Activated T-helper 1 cell treated with anti-CD3 and anti-CD28 coated beads, Interleukin-12 subunit alpha, Interleukin-12 subunit beta, Interleukin-2, Interleukin-4 antibody, amounts not matched to agents 30 ng/mL and 10 ng/mL and 1 ng/mL, durations not matched to agents 14 hours and 24 hours and 36 hours (primary cell): ENCODE data around the gene NUDT17. TPM values are rescaled to one million over a fixed set of nuclear protein-coding genes. Genes with fewer than 3 reads are reported as not detected.
"Not testable (repeated sequence)": the region's sequence is repeated elsewhere in the genome, so short reads cannot be mapped to it uniquely, and the experiment has no call there.

Experiments
- DNase-seq: peaks from one replicate; pipeline ENCODE4 v3.0.0; 2021; ENCODE audit warnings: low spot score
- H3K27ac Mint-ChIP-seq: one replicate; pipeline ENCODE4 v1.8.0; 2021; ENCODE audit warnings: mild to moderate bottlenecking, mixed read lengths
- H3K27me3 Mint-ChIP-seq: one replicate; pipeline ENCODE4 v1.8.0; 2022; ENCODE audit warnings: mild to moderate bottlenecking, moderate library complexity, mixed read lengths; ENCODE audit not compliant: insufficient read depth
- H3K36me3 Mint-ChIP-seq: one replicate; pipeline ENCODE4 v1.8.0; 2021; ENCODE audit warnings: low read depth, mixed read lengths
- H3K4me1 Mint-ChIP-seq: one replicate; pipeline ENCODE4 v1.8.0; 2021; ENCODE audit warnings: low read depth, mixed read lengths
- H3K4me3 Mint-ChIP-seq: one replicate; pipeline ENCODE4 v1.8.0; 2021; ENCODE audit warnings: mild to moderate bottlenecking, moderate library complexity, mixed read lengths
- H3K9me3 Mint-ChIP-seq: one replicate; pipeline ENCODE4 v1.8.0; 2021; ENCODE audit warnings: mixed read lengths
- intact Hi-C: fragments of 100-400 bp; cut with micrococcal nuclease; formaldehyde crosslinking; loops from one replicate; pipeline ENCODE4 v1.15.1; 2024
- total RNA-seq: library from RNA; stranded (reverse); gene quantifications from 2 replicates; pipeline ENCODE4 v1.2.3, GENCODE V29; 2022

Gene NUDT17, protein sequence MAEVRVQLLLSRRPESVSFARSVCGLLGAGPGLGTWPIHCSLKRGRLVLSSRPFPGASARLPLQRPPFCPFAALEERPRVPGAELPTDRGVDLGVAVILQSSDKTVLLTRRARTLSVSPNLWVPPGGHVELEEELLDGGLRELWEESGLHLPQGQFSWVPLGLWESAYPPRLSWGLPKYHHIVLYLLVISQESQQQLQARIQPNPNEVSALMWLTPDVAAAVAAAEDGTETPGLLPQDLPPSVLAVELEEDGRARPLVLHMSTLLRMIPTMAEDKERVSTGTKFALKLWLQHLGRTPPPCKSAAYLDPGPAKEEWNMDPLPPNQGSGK
- total RNA-seq: 3.0 TPM in 2 replicates

GRCh38 chr1:145845514-145846161 is at the start of gene NUDT17:
Gene NUDT17 (plus strand): TSS chr1:145845630. CDS start chr1:145845641, 11 bp downstream.
- H3K27ac Mint-ChIP-seq: peak within 1 kb of the TSS; percentile 67

GRCh38 chr1:145796753-145797152 is 48.7 kb upstream of the NUDT17 start:
- H3K27me3 Mint-ChIP-seq: no peaks in the 10 kb centered on the region
- H3K27ac Mint-ChIP-seq: no peak overlapping the region
- H3K4me1 Mint-ChIP-seq: peaks cover 31% of the 10 kb centered on the region
- peaks cover 50% of the 10 kb centered on the region for H3K36me3 Mint-ChIP-seq
- no peak overlapping the region for H3K4me3 Mint-ChIP-seq
- no peak for DNase-seq
- H3K9me3 Mint-ChIP-seq: peaks cover 39% of the 10 kb centered on the region
- intact Hi-C loops: no loop called here

More at GRCh38 chr1:145845514-145846161, at the start of gene NUDT17:
- Mint-ChIP-seq H3K9me3 (no peaks in the 10 kb centered on the region), H3K27me3 (no peaks in the 10 kb centered on the region), H3K4me1 (peaks cover 6% of the 10 kb centered on the region), H3K4me3 (peak within 1 kb of the TSS; percentile 9), H3K36me3 (peaks cover 26% of the 10 kb centered on the region)
- intact Hi-C loops: loop anchor here (1.0 to 2.0 kb wide), 5 partner anchors 25 to 168 kb away; partner anchors contain the start of genes ITGA10 and PEX11B
- peak; percentile 62 for DNase-seq

DNA sequence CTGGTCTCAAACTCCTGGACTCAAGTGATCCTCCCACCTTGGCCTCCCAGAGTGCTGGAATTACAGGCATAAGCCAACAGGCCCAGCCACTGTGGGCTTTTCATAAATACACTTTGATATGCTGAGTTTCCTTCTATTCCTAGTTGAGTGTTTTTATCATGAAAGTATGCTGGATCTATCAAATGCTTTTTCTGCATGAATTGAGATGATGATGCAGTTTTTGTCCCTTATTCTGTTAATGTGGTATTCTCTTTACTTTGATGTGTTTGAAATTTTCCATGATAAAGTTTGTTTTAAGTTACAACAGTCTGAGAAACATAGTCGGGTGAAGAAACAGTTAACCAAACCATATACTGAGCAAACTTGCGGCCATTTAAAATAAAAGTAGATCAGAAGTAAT is 45.6 kb upstream of the NUDT17 start:
- H3K27me3 Mint-ChIP-seq: no peaks in the 10 kb centered on the region
- intact Hi-C loops: no loop called here
- H3K9me3 Mint-ChIP-seq: peaks cover 39% of the 10 kb centered on the region
- no peak overlapping the region for H3K4me3 Mint-ChIP-seq
- no peak overlapping the region for H3K27ac Mint-ChIP-seq
- DNase-seq: no peak
- H3K36me3 Mint-ChIP-seq: peaks cover 33% of the 10 kb centered on the region
- H3K4me1 Mint-ChIP-seq: peaks cover 38% of the 10 kb centered on the region

DNA sequence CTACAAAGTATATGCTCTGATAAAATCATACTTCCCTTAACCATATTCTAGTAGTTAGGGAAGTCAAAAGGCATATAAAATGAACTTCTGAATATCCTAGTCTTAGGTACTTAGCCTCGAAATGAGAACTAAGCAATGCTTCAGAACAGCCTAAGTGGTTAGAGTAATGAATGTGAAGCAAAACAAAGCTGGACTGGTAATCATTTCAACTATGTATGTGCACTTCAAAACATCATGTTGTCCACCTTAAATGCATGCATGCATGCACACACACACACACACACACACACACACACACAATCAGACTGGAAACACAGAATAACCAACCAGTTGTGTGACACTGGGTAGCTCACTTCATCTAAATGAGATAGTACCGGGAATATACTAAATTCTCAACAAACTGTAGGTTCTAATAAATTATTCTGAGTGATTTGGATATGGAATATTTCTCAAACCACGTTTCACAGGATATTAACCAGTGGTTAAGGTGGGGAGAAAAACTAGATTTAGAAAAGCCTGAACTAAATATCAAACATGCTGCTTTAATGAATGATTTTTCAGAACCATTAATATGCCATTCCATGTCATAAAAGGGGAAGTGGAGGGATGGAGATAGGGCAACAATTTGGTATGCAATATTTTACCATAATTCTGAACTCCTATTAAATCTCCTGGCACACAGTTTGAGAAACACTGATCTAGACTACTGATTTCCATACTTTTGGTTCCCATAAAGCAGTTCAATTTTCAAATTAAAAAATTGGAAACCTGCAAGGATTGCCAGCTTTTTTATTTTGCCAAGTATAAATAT is 41.0 kb upstream of the NUDT17 start:
- Mint-ChIP-seq H3K4me3 (no peak overlapping the region), H3K9me3 (peaks cover 4% of the 10 kb centered on the region), H3K27me3 (no peaks in the 10 kb centered on the region), H3K4me1 (peaks cover 26% of the 10 kb centered on the region), H3K36me3 (peaks cover 14% of the 10 kb centered on the region), H3K27ac (no peak overlapping the region)
- no peak for DNase-seq
- intact Hi-C loops: no loop called here

DNA sequence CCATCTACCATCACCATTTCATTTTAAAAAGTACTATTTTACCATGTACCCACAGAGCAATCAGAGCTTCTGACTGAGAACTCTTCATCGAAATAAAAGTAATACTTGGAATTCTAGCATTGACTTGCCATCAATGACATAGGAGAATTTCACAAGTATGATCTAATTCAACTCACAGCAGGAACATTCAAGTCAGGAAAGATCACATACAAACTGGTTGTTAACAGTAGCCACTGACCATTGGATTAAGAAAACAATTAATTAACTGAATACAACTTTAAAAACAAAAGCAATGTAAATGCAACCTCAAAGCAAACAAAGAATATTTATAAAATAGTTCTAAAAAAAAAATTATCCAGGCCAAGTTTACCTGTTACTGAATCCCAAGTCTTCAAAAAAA is 40.4 kb upstream of the NUDT17 start:
- no peak overlapping the region for H3K4me3 Mint-ChIP-seq
- no peaks in the 10 kb centered on the region for H3K27me3 Mint-ChIP-seq
- no peak for DNase-seq
- no peaks in the 10 kb centered on the region for H3K9me3 Mint-ChIP-seq
- H3K4me1 Mint-ChIP-seq: peaks cover 23% of the 10 kb centered on the region
- H3K36me3 Mint-ChIP-seq: peaks cover 10% of the 10 kb centered on the region
- intact Hi-C loops: no loop called here
- H3K27ac Mint-ChIP-seq: no peak overlapping the region

DNA sequence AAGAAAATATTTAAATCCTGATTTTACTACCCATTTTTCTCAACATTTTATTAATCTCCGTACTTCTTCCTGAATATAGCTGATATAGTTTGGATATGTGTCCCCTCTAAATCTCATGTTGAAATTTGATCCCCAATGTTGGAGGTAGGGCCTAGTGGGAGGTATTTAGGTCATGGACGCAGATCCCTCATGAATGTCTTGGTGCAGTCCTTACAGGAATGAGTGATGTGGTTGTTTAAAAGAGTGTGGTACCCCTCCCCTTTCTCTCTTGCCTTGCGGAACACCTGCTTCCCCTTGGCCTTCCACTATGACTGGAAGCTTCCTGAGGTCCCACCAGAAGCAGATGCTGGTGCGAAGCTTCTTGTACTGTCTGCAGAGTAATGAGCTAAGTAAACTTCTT is 39.0 kb upstream of the NUDT17 start:
- H3K4me3 Mint-ChIP-seq: no peak overlapping the region

GRCh38 chr1:145806844-145807243 is 38.6 kb upstream of the NUDT17 start:
- H3K4me3 Mint-ChIP-seq: no peak overlapping the region
- no peak for DNase-seq

More for the DNA sequence above, 39.0 kb upstream of the NUDT17 start:
- H3K27me3 Mint-ChIP-seq: no peaks in the 10 kb centered on the region
- intact Hi-C loops: no loop called here
- peaks cover 10% of the 10 kb centered on the region for H3K36me3 Mint-ChIP-seq
- no peak overlapping the region for H3K27ac Mint-ChIP-seq
- H3K9me3 Mint-ChIP-seq: no peaks in the 10 kb centered on the region
- peaks cover 21% of the 10 kb centered on the region for H3K4me1 Mint-ChIP-seq
- DNase-seq: no peak

GRCh38 chr1:145812977-145813810 is 32.2 kb upstream of the NUDT17 start:
- intact Hi-C loops, DNase-seq, H3K4me1 Mint-ChIP-seq, H3K27me3 Mint-ChIP-seq, H3K27ac Mint-ChIP-seq, H3K36me3 Mint-ChIP-seq, H3K4me3 Mint-ChIP-seq, H3K9me3 Mint-ChIP-seq: not testable (repeated sequence)

More at GRCh38 chr1:145806844-145807243, 38.6 kb upstream of the NUDT17 start:
- Mint-ChIP-seq H3K27me3 (no peaks in the 10 kb centered on the region), H3K36me3 (peaks cover 8% of the 10 kb centered on the region), H3K9me3 (no peaks in the 10 kb centered on the region), H3K4me1 (peaks cover 17% of the 10 kb centered on the region), H3K27ac (no peak overlapping the region)
- intact Hi-C loops: no loop called here

- H3K4me3 Mint-ChIP-seq, H3K27me3 Mint-ChIP-seq, DNase-seq, H3K9me3 Mint-ChIP-seq, H3K27ac Mint-ChIP-seq, H3K4me1 Mint-ChIP-seq, H3K36me3 Mint-ChIP-seq, intact Hi-C loops: not testable (repeated sequence)
Measured at GRCh38 chr1:145818095-145818494, 27.3 kb upstream of the NUDT17 start.

DNA sequence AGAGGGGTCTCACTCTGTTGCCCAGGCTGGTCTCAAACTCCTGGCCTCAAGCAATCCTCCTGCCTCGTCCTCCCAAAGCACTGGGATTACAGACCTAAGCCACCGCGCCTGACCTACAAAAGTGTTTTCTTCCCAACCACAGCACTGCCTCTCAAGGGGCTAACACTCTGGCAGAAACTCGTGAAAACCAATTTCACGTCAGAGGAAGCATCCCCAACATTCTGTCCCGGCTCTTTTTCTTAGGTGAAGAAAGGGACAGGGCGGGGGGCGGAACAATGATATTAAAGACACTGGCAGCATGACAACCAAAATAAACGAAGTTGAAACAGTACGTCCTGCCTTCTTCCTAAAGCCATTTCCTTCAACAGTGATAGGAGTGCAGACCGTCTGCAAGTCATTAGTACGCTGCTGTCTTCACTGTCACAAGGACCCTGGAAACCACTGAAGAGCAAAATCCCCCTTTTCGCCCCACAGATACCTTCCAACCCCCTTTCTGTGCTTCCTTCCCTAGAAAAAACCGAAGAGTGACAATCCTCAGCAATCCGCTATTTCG is 22.6 kb upstream of the NUDT17 start:
- not testable (repeated sequence) for H3K27me3 Mint-ChIP-seq, H3K9me3 Mint-ChIP-seq, DNase-seq, H3K27ac Mint-ChIP-seq, H3K4me3 Mint-ChIP-seq
- Mint-ChIP-seq H3K36me3 (peaks cover 20% of the 10 kb centered on the region), H3K4me1 (peaks cover 29% of the 10 kb centered on the region)
- intact Hi-C loops: loop anchor here (5.0 kb wide), 1 partner anchor 101 kb away; no protein-coding TSS in a partner anchor

GRCh38 chr1:145823565-145824498 is 21.6 kb upstream of the NUDT17 start, which contains the start of the genes POLR3C and RNF115:
Gene POLR3C (plus strand): TSS chr1:145824200. CDS start chr1:145825777, 1,577 bp downstream.
Gene RNF115 (minus strand): TSS chr1:145824095. CDS start chr1:145823873, 222 bp downstream.
- Mint-ChIP-seq H3K4me1 (peaks cover 38% of the 10 kb centered on the region), H3K27me3 (no peaks in the 10 kb centered on the region), H3K27ac (peak within 1 kb of the TSS; percentile 94), H3K9me3 (no peaks in the 10 kb centered on the region), H3K4me3 (peak within 1 kb of the TSS; percentile 99), H3K36me3 (peaks cover 28% of the 10 kb centered on the region)
- DNase-seq: peak; percentile 81
- intact Hi-C loops: loop anchor here (2.0 to 5.0 kb wide), 2 partner anchors 51 to 102 kb away; no protein-coding TSS in a partner anchor
